Esophagus mucosa (tissue), 1 donor: ENCODE results near the gene CYP26A1. TPM values are rescaled to one million over a fixed set of nuclear protein-coding genes. Genes with fewer than 3 reads are reported as not detected.

Experiments
- ATAC-seq: fragments of 200-7000 bp; cut with Tn5 transposase; one replicate; pipeline ENCODE4 v1.9.1; 2020
- total RNA-seq: library from RNA; stranded (reverse); gene quantifications from one replicate; pipeline ENCODE4 v1.2.4, GENCODE V29; 2023
- donor health status: DM: yes; HTN: yes; CAD: no.

CYP26A1 gene, protein sequence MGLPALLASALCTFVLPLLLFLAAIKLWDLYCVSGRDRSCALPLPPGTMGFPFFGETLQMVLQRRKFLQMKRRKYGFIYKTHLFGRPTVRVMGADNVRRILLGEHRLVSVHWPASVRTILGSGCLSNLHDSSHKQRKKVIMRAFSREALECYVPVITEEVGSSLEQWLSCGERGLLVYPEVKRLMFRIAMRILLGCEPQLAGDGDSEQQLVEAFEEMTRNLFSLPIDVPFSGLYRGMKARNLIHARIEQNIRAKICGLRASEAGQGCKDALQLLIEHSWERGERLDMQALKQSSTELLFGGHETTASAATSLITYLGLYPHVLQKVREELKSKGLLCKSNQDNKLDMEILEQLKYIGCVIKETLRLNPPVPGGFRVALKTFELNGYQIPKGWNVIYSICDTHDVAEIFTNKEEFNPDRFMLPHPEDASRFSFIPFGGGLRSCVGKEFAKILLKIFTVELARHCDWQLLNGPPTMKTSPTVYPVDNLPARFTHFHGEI
- not detected for total RNA-seq

- ATAC-seq = no peak
Observed at GRCh38 chr10:93073539-93074146, at the start of gene CYP26A1. CYP26A1 (plus strand) TSS chr10:93073893; CDS start chr10:93073935, 42 bp downstream.

DNA sequence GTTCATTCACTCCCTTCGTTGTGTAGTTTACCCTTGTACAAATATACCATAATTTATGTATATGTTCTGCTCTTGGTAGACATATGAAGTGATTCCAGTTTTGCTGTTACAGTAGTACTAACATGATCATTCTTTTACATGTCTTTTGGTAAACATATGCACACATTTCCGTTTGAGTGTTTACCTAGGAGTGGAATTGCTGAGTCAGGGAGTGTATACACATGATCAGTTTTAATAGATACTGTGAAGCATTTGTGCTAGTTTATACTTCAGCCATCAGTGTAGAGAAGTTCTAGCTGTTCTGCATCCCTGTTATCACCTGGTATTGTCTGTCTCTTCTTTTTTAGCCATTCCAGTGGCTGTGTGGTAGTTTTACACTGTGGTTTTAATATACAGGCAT is 47.6 kb upstream of the CYP26A1 start:
- no peak for ATAC-seq

DNA sequence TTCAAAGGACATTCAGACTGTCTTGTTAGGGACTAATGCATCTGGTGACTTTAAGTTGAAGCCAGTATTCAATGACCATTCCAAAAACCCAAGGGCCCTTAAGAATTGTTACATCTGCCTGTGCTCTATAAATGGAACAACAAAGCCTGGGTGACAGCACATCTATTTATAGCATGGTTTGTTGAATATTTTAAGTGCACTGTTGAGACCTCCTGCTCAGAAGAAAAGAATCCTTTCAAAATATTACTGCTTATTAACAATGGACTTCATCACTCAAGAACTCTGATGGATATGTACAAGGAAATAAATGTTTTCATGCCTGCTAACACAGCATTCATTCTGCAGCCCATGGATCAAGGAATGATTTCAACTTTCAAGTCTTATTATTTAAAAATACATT is 46.2 kb upstream of the CYP26A1 start:
- no peak for ATAC-seq

DNA sequence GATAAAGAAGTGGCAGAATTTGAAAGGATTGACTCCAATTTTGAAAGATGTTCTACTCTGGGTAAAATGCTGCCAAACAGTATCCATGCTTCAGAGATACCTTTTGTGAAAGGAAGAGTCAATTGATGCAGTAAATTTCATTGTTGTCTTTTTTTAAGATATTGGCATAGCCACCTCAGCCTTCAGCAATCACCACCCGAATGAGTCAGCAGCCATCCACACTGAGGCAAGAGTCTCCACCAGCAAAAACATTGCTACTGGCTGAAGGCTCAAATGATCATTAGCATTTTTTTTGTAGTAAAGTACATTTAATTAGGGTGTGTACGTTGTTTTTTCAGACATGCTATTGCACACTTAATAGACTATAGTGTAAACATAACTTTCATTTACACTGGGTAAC is 44.8 kb upstream of the CYP26A1 start:
- ATAC-seq = no peak

GRCh38 chr10:93030409-93030808 is 43.3 kb upstream of the CYP26A1 start:
- no peak for ATAC-seq

- no peak for ATAC-seq
Observed at GRCh38 chr10:93032105-93032808, 41.4 kb upstream of the CYP26A1 start.

- no peak for ATAC-seq
Observed at GRCh38 chr10:93032809-93033137, 40.9 kb upstream of the CYP26A1 start.

- ATAC-seq = no peak
Observed at GRCh38 chr10:93034426-93034825, 39.3 kb upstream of the CYP26A1 start.

DNA sequence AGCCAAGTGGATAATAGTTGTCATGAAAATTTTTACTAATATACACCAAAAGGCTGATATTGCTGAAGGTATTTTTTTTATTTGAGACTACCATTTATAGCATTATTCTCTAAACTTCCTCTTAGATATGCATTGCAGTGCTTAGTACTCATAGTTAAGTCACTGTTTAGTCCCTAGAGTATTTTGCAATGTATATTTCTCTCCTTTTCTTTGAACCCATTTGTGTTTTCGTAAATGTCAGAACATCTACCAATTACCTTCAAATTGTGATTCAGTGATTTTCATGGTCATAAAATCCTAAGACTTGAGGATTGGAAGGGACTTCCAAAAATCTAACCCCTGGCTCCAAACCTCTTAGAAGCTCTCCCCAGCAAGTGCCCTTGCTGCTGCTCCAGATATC is 34.6 kb upstream of the CYP26A1 start:
- ATAC-seq = no peak

DNA sequence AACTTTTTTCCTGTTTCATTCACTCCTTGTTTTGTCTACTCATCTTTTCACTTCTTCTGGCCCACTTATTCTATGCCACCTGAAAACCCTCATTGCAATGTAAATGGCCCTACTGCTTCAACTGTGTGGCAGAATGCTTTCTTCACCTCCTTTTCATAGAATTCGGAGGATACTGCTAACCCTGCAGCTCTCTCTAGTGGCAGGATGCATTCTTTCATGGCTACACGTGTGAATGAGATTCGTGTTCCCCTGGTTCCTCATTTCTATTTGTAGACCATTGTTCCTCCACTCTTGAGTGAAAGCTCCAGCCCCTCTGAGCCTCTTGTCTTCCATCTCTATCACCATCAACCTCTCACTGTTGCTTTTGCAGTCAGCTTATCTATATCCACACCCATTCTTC is 34.0 kb upstream of the CYP26A1 start:
- no peak for ATAC-seq

- ATAC-seq = no peak
Observed at GRCh38 chr10:93054486-93054885, 19.2 kb upstream of the CYP26A1 start.

DNA sequence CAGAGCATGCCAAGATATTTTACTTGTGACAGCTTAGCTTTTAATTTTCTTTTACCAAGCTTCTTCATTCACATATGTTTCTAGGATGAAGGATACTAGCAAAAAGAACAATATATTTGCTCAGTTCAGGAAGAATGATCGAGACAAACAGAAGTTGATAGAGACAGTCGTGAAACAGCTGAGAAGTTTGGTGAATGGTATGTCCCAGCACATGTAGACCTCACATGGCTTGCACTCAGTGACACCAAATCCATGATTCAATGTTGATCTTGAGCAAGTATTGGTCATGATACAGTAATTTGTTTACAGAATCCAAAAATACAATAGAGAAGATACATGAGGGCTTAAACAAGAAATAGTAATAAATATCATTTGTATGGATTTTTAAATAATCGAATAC is 15.6 kb upstream of the CYP26A1 start:
- ATAC-seq = no peak

DNA sequence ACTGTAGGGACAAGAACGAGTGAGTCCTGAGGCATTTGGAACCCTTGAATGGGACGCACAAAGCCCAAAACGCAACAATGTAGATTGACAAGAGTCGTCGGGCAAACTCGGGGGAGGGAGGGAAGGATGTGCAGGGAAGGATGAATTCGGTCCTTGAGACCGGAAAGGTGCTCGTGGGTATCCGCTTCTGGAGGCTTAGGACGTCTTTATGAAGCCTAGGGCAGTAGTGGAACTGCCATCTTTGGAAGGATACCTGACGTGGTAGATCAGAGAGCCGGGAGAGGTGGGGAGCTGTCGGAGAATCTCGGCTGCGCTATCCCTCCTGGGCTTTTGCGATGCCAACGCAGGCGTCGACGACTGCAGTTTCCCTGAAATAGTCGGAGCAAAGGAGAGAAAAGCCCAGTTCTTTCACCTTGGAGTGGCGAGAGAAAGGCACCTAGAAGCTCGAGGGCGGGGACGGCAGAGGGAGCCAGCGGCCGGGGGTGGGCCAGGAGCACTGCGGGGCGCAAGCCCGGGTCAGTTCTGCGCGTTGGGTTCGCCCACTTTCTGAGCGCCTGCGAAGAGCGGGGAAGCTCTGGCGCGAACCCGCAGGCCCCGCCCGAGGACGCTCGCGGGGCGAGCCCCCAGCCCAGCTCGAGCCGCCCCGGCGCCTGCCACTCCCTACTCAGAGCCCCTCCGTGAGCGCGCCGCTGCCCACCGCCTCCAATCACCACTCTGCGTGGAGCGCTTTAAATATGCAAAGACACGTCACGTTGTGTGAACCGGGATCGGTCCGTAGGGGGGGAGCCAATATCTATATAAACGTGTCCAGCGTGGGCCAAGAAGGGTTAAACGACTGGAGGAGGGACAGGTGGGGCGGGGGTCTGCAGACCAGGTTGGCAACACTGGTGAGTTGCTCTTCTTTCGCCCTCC is 13.5 kb upstream of the CYP26A1 start, which contains the start of gene CYP26C1:
CYP26C1 (plus strand) TSS at position 824 of the 912 bp plus-strand sequence. CDS start 466 bp downstream, outside the sequence.
- no peak for ATAC-seq

DNA sequence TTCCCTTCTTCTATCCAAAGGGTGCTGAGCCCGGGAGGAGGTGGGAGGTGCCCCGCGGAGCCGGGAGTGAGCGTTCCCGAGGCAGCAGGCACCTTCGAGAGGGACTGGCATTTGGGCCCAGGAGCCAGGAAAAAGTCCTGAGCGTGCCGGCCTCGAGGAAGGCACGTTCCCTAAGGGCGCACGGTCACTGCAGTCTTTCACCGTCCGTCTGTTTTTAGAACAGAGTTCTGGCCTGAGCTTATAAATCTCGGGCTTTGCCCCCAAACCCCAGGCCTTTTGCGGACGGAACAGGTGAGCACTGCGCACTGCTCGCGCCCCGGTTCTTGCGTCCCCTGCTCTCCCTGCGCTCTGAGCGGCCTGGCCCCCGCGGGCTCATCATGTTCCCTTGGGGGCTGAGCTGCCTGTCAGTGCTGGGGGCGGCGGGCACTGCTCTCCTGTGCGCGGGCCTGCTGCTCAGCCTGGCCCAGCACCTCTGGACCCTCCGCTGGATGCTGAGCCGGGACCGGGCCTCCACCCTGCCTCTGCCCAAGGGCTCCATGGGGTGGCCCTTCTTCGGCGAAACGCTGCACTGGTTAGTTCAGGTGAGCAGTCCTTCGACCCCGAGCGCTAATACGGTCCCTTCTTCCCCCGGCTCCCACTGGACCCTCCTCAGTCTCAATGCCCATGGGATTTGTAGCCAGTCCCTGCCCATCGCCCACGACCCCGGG is 12.7 kb upstream of the CYP26A1 start:
- ATAC-seq = no peak

DNA sequence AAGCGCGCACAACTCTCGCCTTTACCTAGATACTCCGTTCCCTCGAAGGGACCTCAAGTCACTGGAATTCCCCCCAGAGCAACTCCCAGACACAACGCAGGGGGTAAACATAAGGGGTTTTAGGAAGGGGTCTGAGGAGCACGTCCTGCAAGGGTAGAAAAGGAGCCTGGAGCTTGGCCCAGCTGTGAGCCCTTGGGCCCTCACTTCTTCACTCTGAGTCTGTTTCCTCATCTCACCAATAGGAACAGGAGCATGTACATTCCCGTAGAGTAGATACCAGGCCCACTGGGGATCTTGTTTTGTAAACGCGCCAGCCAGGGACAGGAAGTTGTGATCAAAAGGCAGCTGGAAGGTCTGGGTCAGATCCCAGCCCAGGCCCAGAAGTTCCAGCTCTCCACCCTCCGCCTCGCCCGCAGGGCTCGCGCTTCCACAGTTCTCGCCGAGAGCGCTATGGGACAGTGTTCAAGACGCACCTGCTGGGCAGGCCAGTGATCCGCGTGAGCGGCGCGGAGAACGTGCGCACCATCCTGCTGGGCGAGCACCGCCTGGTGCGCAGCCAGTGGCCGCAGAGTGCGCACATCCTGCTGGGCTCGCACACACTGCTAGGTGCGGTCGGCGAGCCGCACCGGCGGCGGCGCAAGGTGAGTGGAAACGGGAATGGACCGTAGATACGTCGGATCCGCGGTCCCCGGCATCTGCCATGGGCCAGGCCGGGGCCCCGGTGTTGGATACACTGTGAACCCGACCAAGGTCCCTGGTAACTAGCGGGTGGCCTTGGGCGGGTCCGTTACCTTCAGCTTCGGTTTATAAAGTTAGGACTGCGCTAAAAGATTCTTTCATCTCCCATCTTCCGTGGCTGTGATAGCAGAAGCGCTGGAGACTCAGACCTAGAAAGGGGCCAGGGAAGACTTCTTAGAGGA is 11.8 kb upstream of the CYP26A1 start:
- peak; percentile 52 for ATAC-seq

DNA sequence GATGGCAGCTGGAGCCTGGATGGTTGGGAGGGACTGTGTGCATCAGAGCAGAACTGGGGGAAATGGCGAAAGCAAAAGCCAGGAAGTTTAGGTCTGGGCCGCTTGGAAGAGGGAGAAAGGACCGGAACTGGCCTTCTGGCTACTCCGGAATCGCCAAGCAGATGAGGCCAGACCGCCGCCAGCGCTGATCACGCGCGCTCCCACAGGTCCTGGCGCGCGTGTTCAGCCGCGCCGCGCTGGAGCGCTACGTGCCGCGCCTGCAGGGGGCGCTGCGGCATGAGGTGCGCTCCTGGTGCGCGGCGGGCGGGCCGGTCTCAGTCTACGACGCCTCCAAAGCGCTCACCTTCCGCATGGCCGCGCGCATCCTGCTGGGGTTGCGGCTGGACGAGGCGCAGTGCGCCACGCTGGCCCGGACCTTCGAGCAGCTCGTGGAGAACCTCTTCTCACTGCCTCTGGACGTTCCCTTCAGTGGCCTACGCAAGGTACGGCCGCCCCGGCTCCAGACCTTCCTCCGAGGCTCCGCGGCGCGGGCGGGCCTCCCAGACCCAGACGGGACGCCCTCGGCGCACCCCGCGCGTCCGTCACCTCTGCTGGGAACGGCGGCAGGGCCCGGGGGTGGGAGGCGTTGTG is 11.1 kb upstream of the CYP26A1 start:
- peak; percentile 85 for ATAC-seq

DNA sequence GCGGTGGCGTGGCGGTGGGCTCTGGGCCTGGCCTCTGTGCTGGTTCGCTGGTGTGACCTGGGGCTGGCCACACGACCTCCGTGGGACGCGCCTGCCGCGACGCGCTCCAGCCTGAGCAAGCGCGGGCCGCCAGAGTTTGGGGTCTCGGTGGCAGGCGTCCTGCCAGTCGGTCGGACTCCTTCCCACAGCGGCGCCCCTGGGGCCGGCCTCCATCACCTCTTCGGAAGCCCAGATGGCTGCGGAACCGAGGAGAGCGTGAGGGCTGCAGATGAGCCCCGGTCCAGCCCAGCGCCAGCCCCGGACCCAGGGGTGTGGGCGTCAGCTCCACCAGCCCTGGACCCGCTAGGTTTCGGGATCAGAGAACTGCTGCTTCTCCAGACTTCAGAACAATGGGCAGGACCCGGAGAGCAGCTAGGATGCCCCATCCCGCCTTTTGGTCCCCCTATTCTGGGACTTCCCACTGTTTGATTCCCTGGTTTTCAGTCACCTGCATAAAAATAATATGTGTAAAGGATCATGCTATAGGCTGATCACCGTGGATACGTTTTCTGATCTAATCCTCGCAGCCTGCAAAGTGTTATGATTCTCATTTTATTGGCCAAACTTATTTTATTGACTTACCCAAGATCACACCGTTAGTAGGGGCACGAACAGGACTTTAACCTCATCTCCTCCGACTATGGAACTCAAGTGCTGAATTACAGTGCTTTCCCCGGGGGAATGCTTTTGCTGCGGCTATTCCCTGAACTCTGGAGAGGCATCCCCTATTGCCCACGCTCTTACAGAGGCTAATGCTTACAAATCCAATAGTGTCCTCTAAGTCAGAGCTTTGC is 10.3 kb upstream of the CYP26A1 start:
- no peak for ATAC-seq

DNA sequence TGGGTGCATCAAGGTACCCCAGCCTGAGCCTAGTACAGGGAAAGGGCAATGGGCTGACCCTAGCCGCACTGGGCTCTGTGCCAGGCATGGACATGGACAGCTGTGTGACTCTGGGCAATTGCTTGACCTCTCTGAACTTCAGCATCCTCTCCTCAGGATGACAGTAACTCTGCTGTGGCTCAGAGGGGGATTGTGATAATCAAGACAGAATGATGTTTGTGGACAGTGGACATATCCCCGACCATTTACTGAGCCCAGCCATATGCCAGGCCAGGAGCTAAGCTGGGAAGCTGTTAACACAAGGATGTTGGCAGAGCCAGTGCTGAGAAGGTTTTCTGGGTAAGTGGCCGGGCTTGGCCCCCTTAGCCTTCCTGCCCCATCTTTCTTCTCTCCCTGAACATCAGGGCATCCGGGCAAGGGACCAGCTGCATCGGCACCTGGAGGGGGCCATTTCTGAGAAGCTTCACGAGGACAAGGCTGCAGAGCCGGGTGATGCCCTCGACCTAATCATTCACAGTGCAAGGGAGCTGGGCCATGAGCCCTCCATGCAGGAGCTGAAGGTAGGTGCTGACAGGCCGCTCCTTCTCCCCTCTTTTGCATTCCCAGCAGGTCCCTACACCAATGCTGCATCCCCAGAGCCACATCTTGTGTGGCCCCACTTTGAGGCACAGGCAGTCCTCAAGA is 9.6 kb upstream of the CYP26A1 start:
- no peak for ATAC-seq
